Measurements from ENCODE around the gene PTPRN2.

The PTPRN2 gene

DNA sequence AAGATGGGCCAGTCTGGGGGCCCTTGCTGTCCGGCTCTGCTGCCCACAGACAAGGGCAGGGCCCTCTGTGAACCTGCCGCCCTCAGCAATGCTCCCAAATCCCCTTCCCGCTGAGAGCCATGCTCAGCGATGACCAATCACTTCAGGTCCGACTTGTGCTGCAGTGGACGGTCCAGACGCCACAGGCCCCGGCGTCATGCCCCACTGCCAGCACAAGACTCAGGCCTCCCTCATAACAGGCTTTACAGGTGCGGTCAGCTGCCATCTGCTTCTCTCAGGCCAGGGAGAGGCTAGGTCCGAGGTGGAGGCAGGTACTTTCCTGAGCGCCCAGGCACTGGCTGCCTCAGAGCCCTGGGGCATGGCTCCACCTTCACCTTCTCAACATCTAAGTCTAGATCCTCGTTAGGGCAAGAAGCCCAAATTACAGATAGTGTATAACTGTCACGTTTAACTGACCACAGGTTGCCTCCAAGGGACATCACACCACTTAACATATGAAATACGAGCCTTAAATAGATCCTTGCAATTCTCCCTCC, 393.2 kb downstream of the PTPRN2 start:
- TF ChIP-seq, protein P1, sequence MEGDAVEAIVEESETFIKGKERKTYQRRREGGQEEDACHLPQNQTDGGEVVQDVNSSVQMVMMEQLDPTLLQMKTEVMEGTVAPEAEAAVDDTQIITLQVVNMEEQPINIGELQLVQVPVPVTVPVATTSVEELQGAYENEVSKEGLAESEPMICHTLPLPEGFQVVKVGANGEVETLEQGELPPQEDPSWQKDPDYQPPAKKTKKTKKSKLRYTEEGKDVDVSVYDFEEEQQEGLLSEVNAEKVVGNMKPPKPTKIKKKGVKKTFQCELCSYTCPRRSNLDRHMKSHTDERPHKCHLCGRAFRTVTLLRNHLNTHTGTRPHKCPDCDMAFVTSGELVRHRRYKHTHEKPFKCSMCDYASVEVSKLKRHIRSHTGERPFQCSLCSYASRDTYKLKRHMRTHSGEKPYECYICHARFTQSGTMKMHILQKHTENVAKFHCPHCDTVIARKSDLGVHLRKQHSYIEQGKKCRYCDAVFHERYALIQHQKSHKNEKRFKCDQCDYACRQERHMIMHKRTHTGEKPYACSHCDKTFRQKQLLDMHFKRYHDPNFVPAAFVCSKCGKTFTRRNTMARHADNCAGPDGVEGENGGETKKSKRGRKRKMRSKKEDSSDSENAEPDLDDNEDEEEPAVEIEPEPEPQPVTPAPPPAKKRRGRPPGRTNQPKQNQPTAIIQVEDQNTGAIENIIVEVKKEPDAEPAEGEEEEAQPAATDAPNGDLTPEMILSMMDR (IDR thresholded peaks at IDR 0.05; ENCODE audit: control insufficient read depth, extremely low read depth, insufficient read depth), result no peak
- no peak overlapping the region for H3K4me3 ChIP-seq (ENCODE audit: low read depth, low read length)
- DNase-seq (ENCODE audit: low read depth), result no peak

DNA sequence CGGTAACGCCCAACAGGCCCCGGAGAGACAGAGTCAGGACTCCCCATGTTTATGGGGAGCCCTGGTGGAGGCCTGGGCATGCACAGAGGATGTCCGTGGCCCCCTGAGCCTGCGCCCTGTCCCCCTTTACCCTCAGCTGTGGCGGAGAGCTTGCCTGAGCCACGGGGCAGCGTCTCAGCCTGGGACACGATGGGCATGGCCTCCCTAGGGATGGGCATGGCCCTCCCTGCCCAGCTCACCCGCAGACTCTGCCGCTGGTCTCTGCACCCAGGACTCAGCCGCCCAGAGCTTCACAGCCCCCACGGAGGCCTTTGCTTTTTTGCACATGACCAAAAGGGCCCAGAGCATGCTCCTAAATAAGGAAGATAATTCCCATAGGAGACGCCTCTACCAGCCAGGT, 394.2 kb downstream of the PTPRN2 start:
- H3K4me3 ChIP-seq (ENCODE audit: low read depth, low read length), result no peak overlapping the region
- no peak for DNase-seq (ENCODE audit: low read depth)
- TF ChIP-seq, protein P1 (IDR thresholded peaks at IDR 0.05; ENCODE audit: control insufficient read depth, extremely low read depth, insufficient read depth), result no peak

DNA sequence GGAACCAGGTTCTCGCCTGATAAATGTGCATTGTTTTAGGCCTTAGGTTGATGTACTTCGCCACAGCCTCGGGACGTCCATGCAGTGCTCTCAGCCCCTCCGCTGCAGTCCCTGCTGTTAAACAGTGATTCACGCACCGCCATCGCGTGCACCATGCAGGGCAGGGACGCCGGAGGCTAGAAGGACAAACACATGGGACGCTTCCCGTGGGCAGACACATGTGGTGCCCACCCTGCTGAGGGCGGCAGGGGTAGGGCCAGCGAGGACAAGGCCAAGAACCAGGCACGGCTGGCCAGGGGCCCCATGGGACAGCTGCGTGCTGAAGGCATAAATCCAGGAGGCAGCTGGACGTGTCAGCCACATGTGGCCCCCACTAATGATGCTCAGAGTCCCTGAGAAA, 394.7 kb downstream of the PTPRN2 start:
- TF ChIP-seq, protein P1 (IDR thresholded peaks at IDR 0.05; ENCODE audit: control insufficient read depth, extremely low read depth, insufficient read depth), result no peak
- DNase-seq (ENCODE audit: low read depth), result no peak
- no peak overlapping the region for H3K4me3 ChIP-seq (ENCODE audit: low read depth, low read length)

DNA sequence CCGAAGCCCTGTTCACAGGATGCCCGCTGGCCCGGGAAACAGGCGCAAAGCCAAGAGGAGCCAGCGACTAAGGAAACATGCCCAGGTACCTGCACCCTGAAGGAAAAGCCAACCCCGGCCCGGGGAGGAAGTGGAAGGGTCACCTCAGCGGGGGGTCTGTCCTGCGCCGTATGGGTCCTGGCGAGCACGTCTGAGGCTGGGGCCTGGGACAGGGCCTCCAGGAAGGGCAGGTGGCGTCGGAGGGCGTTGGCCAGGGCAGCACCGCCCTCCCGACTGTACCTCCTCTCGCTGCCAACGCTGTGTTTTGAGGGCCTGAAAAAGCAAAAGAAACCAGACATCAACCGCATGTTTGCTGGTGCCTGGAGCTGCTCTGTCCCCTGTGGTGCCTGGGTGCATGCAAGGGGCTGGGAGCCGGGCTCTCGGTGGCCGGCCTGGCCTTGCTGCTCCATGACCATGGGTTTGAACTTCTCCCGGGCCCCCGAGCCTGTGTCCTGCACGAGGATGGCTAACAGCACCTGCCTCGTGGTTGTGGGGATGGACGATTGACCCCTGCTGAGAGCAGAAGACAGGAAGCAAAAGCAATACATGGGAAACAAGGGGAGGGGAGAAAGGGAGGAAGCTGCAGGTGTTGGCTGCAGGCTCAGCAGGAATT, 395.3 kb downstream of the PTPRN2 start:
- no peak for DNase-seq (ENCODE audit: low read depth)
- no peak overlapping the region for H3K4me3 ChIP-seq (ENCODE audit: low read depth, low read length)
- TF ChIP-seq, protein P1 (IDR thresholded peaks at IDR 0.05; ENCODE audit: control insufficient read depth, extremely low read depth, insufficient read depth), result no peak

DNA sequence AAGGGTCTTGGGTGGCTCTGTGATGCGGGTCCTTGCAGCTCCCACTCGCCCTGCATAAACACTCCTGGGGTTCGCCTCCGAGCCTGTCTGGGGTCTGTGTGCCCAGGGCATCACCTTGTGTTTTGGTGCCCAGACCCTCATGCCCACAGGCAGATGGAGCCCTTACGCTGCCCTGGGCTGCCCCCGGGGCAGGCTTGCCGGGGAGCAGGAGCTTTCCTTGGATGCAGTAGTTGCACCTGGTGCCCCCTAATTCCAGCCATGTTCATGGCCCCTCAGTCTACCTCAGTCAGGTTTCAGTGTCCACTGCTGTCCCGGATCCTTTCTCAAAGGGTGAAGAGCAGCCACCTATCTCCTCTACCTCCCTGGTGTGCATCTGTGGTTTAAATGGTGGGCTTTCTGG, 396.0 kb downstream of the PTPRN2 start:
- TF ChIP-seq, protein P1 (IDR thresholded peaks at IDR 0.05; ENCODE audit: control insufficient read depth, extremely low read depth, insufficient read depth), result no peak
- H3K4me3 ChIP-seq (ENCODE audit: low read depth, low read length), result no peak overlapping the region

DNA sequence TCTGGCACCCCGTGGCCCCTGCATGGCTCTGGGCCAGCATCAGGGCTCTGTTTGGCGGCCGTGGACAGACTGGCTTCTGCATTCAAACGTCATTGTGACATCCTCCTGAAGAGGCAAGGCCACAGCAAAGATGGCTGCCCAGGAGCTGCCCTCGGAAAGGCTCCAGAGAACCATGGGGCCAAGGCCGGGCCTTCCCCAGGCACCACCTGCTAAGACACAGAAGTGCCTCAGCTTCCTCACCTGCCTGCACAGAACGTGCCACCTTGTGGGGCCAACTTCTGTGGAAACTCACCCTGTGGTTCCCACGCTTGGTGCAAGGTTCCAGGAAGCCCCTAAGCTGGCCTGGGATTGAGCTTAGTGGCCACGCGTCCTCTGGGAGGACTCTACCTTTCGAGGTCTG, 396.9 kb downstream of the PTPRN2 start:
- DNase-seq (ENCODE audit: low read depth), result no peak
- TF ChIP-seq, protein P1 (IDR thresholded peaks at IDR 0.05; ENCODE audit: control insufficient read depth, extremely low read depth, insufficient read depth), result no peak
- H3K4me3 ChIP-seq (ENCODE audit: low read depth, low read length), result no peak overlapping the region

More for the DNA sequence above, 396.0 kb downstream of the PTPRN2 start:
- DNase-seq (ENCODE audit: low read depth), result no peak

DNA sequence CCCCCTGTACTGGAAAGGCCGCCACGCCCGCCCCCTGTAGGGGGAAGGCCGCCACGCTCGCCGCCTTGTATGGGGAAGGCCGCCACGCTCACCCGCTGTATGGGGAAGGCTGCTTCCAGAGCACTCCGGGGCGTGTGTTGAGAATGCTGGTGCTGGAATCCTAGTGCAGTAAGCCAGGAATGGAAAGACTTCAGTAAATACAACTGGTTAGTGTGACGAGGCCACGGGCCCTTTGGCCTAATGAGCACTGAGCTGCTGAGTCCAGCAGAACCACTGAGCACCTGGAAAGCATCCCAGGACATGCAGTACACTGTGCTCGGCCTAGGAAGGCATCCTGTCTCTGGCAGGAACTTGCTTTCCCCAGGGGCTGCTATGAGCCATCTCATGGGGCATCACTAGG, 398.9 kb downstream of the PTPRN2 start:
- TF ChIP-seq, protein P1 (IDR thresholded peaks at IDR 0.05; ENCODE audit: control insufficient read depth, extremely low read depth, insufficient read depth), result no peak
- H3K4me3 ChIP-seq (ENCODE audit: low read depth, low read length), result no peak overlapping the region
- DNase-seq (ENCODE audit: low read depth), result no peak

Measured in LNCaP clone FGC (cell line).